Left kidney (tissue), 2 donors: Measurements from ENCODE around the gene DTNBP1. TPM values are rescaled to one million over a fixed set of nuclear protein-coding genes. Genes with fewer than 3 reads are reported as not detected.
A peak's percentile ranks its signal among the peaks of the same experiment; 100 is the strongest.

Experiments used
- DNase-seq: peaks from one replicate; pipeline ENCODE4 v3.0.0-alpha.2; 2013
- polyA plus RNA-seq: library from polyadenylated mRNA; unstranded; fragments of 120-200 nt; gene quantifications from one replicate; pipeline ENCODE4 v1.2.1, GENCODE V29; 2013; ENCODE audit not compliant: insufficient read length

Gene DTNBP1
- polyA plus RNA-seq, 1 donor = 25.3 TPM

DNA sequence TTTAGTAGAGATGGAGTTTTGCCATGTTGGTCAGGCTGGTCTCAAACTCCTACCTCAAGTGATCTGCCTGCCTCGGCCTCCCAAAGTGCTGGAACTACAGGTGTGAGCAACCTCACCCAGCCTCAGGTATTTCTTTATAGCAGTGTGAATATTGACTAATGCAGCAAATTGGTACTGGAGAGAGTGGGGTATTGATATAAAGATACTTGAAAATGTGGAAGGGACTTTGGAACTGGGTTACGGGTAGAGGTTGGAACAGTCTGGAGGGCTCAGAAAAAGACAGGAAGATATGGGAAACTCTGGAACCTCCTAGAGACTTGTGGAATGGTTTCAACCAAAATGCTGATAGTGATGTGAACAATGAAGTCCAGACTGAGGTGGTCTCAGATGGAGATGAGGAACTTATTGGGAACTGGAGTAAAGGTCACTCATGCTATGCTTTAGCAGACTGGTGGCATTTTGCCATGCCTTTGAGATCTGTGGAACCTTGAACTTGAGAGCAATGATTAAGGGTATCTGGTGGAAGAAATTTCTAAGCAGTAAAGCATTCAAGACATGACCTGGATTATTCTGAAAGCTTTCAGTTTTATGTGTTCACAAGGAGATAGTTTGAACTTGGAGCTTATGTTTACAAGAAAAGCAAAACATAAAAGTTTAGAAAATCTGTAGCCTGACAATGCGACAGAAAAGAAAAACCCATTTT is 127.2 kb downstream of the DTNBP1 start:
- no peak for DNase-seq

DNA sequence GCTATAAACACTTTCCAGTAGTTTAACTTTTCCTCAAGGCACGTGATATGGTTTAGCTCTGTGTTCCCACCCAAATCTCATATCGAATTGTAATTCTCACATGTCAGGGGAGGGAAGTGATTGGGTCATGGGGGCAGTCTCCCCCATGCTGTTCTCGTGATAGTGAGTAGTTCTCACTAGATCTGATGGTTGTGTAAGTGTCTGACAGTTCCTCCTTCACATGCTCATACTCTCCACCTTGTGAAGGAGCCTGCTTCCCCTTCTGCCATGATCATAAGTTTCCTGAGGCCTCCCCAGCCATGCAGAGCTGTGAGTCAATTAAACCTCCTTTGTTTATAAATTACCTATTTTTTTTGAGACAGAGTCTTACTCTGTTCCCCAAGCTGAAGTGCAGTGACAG is 127.9 kb downstream of the DTNBP1 start:
- no peak for DNase-seq

DNA sequence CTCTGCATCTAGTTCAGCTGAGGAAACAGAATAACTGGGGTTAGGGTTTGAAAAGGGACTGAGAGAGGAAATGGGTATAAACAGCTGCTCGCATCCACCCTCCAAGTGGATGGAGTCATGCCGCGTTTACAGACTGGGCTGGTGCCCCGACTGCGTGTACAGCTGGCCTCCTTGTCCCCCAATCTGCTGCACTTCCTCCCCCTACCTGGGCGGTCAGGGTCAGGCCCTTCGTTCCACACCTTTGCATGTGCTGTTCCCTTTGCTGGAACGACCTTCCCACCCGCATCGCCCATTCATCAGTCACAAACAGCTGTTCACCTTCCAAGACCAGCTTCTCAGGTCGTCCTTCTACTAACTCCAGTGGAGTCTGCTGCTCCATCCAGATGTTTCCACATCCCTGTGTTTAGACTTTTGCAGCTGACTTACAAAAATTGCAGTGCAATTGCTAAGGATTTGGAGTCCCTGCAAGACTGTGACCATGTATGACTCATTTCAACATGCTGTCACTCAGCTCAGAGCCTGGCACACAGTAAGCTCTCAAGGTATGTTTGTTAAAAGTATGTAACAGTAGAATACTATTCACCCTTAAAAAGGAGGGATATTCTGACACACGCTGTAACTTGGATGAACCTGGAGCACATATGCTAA is 129.3 kb downstream of the DTNBP1 start:
- DNase-seq = no peak

DNA sequence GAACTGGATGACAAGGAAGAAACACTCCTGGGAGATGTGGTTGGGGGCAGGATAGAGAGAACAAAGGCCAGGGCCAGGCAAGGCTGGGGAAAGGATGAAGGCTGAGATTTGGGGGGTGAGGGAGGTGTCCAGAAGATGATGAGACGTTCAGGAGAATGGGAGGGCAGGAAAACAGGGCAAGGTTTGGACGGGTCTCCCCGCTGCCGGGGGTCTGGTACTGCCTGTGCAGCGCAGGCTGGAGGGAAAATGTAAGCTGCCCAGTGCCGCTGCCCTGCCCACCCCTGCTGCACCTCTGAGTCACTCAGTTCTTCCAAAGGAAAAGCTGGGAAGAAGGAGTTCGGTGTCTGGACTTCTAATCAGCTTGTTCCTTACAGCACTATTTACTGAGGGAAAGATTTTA is 130.9 kb downstream of the DTNBP1 start:
- DNase-seq = no peak

DNA sequence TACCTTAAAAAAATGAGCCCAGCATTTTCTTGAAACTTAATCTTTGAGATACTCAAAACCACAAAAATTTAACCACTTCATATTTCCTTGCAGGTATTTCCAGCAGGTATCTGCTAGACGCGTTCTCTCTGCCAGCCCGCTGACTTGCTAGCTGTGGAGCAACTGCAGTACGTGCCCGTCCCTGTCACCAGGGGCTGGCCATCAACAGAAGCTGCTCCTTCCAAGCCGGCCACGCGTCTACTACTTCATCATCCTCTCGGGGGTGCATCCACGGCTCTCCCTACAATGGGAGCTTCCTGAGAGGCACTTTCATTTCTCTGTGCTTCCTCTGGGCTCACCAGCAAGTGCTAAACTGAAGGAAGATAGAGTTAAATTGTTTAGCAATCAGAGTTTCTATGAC is 132.4 kb downstream of the DTNBP1 start:
- DNase-seq = no peak

DNA sequence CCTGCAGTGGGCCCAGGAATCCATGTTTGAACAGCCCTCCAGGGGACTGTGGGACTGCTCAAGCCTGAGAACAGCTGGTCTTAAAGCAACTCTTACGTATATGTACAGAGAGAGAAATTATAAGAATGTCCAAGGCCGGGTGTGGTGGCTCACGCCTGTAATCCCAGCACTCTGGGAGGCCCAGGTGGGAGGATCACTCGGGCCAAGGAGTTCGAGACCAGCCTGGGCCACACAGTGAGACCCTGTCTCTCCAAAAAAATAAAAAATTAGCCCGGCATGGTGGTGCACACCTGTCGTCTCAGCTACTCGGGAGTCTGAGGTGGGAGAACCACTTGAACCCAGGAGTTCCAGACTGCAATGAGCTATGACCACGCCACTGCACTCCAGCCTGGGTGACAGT is 134.0 kb downstream of the DTNBP1 start:
- no peak for DNase-seq

DNA sequence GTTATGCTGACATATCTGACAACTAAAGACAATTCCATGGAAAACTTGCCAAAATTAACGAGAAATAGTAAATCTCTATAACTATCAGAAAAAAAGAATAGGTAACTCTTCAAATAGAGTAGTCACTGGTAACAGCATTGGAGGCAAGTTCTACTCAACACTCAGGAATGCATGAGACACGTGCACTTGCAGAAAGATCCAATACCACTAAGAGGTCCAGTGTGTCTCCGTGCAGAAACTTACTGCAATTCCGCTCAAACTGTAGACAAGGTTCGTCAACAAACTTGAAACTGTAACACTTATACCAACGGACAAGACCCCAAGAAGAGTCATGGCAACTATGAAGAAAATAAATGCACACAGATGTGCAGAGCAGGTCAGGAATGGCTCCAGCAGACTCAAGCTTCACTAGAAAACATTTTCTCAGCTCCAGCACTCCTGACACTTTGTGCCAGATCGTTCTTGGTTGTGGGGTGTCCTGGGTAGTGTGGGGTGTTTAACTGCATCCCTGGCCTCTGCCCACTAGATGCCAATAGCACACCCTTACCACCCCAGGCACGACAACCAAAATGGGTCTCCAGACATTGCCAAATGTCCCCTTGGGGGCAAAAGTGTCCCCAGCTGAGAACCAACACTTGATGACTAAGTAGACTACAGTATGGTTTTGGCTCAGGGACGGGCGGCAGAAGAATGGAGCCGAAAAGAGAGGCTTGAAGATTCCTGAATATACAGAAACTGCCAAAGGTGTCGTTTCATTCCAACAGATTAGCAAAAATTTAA is 134.8 kb downstream of the DTNBP1 start:
- no peak for DNase-seq

DNA sequence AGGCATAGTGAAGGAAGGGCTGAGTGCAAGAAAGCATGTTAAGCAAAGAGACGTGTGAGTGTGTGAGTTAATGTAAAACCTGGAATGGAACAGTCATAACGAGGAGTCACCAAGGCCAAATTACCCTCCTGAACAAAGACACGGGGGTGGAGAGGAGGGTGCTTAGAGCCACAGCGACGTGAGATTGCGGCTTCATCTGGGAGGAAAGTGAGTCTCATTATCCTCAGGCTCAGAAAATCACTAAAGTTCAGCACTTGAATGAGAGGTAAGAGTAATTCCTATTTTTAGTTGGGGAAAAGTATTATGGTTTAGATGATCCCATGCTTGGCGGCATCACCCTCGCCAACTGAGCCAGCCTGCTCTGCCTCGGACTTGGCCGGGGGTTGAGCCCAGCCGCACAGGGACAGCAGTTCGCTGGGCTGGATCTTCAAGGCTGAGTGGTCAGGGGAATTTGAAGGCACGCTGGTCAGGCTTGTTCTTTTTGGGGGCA is 136.6 kb downstream of the DTNBP1 start:
- peak; percentile 37 for DNase-seq

DNA sequence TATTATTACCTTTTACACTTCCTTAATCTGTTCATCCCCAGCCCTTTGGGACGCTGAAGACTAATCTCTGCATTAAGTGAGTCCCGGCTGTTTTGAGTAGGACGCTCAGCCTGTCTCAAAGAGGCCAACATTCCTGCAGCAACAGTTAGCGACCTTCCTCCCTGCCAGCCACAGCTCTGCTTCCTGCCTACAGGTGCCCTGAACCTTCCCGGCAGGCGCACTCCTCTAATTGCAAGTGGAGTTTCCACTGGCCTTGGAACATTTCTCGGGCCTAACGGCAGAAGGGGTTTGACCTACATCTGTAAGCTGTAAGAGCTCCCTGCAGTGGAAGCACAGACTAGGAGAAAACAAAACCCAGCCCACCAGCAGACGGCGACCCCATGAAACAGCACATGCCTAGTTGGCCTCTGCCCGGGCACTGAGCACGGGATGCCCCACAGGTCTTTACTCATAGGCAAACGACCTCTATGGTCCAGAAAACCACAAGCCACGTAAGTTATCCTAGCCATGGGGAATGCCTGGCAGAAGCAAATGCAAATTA is 137.9 kb downstream of the DTNBP1 start:
- DNase-seq = no peak

DNA sequence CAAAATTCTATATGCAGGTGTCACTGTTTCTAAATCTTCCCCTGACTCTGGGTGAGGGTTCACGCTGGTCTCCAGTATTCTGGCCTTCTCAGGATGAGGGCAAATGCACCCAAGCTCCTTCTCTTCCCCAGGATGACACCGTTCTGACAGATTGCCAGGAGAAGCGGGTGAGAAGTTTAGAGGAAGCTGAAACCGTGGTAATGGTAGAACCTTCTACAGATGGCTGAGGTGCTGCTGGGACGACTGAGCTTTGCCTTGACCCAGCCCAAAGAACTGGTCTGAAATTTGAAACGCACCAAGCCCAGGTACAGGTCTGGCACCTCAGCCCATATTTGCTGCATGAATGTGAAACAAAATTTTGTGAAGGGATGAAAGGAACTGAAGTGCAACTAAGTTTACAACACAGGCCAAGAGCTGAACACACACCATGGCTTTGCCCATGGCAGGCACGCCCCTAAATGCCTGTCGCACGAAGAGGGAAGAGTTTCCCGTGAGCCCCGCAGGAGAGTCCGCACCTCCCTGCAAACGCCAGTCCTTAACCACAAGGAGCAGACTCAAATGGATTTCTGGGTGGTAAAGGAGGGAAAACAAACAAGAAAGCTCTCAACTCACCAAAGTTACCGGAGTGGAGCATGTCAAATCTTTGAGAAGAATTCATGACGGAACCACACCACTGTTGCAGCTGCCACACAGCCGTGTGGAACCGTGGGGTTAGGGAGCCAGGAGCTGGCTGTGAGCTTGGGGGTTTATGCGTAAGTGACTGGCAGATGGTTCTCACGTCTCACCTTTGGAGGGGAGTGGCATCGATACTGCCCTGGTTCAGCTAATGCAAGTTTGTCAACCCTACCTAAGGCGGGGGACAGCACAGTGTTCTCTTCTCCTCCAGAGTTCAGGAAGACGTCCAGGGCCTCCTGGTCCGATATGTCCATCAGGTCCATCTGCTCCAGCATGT is 138.9 kb downstream of the DTNBP1 start:
- no peak for DNase-seq

DNA sequence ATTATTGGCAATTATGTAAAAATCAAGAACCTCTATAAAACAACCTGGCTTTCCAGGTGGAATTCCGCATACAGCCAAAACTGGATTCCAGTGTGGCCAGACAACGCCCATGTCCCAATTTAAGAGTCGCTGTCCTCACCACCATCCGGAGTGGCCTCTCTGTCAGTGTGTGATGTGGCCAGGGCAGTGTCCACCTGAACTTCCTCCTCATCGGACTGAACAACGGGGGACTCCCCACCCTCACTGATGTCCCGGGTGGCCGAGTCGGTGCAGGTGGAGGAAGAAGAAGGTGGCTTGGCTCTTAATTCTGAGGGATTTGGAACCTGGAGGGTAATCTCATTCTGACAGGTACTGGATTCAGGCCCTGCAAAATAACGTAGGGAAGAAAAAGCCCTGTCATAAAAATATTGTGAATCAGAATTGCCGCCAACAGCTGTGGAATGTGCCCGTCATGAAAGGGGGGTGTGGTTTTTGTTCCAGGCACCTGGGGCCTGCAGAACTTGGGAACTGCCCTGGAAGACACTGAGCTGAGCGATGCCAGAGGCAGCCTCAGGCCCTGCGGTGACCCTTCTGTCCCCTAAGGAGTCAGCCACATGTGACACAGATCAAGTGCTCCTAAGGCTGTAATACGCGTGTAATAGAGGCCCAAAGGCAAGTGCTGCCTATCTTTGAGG is 139.8 kb downstream of the DTNBP1 start:
- no peak for DNase-seq

DNA sequence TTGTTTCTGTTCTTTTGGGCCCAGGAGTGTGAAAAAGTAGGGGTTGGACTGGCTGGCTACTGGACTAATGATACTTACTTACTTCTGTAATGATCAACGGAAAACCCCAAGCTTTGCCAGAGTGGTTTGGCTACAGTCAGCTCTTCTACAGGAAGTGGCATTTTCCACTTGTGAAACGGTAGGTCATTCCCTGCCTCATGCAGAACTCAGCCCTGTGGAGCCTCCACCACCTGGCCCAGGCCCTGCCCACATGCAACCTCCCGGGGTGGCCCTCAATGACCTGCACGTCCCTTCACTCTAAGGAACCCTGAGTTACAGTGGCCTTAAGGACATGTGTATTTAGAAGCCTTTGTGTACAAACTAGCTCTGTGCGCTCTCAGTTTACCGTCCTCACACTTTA is 140.4 kb downstream of the DTNBP1 start:
- no peak for DNase-seq

DNA sequence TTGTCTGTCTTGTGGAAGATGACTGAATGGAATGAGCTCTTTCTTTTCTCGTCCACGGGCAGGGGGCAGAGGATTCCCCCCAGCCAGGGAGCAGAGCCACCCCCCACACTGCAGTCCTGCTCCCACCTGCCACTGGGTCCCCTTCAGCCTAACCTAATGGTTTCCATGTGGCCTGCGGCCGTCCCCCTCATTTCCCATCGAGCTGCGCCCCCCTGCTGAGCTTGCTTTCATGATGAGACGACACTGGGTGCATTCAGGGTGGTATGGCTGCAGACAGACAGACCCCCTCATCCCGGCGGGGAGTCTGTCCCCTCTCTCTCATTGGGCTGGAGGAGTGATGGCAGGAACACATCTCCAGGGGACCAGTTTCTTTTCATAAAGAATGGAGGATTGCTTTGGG is 140.8 kb downstream of the DTNBP1 start:
- DNase-seq = no peak

DNA sequence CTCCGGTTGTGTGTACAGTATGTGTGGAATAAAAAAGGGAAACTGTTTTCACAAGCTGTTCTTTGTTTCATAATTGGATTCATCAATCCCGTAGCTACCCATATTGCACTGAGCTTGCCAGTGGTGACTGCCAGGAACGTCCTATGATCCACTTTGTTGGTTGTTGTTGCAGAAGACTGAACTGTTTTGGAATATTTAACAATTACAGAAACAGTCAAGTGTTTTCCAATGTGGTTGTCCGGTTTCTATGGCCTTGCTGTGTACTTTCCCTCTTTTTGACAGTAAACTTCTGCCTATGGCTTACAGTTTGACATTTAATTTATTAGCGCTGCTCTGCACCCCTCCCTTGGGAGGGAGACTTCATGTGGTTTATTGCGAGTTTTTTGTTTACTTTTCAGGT is 141.2 kb downstream of the DTNBP1 start:
- no peak for DNase-seq

DNA sequence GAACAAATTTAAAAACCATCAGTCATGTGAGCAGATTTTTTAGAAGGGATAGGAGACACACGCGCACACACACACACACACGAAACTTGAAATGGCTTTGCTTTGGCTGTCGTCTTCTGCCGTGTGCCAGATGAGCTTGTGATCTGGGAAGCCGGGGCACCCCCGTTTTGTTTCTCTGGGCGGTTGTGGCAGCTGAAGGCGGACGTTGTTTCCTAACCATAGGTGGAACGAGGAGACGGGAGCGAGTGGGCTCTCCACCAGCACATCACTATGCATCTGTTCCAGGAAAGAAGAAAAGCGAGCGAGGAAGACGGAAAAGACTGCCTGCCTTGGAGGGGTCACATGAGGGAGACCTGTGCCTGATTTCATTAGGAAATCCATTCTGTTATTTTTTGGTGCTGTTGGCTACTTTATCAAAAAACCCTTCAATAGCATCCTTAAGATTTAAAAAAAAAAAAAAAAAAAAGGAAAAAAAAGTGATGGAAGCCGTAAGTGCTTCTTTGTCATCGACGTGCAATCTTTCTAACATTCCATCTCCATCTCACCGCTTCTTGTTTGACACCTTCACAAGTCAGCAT is 142.1 kb downstream of the DTNBP1 start:
- no peak for DNase-seq

DNA sequence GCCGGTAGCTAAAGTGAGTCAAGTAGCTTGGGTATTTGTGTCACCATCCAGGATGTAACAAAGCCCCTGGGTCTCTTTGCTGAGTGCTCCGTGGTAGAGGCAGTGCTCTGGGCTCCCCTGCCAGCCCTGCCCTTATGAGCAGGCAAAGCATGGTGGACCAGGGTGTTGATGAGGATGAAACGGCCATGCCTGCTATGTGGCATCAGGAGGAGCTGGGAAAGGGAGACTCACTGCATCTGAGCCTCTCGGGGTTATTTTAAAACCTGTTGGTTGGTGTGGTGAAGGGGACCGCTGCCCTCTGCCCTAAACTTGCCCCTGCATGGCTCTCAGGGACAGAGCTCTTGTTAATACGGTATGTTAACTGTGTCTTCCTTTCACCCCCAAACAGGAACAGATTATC is 143.1 kb downstream of the DTNBP1 start:
- no peak for DNase-seq

DNA sequence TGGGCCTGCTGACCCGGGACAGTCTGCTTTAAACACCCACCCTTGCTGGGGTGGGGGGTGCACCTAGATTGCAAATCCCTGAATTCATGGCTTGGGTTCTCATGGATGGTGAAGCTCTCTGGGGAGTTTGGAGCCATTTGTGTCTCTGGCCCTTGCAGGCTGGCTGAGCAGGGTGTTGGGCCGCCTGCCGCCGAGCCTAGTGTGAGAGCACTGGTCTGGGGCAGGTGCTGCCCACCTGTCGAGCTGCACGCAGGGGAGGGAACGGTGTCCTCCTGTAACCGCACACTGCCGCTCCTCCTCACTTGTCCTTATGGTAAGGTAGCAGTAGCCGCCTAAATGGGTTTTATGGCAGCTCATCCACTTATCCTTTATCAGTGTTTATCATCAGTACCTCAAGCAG is 143.9 kb downstream of the DTNBP1 start:
- DNase-seq = no peak

DNA sequence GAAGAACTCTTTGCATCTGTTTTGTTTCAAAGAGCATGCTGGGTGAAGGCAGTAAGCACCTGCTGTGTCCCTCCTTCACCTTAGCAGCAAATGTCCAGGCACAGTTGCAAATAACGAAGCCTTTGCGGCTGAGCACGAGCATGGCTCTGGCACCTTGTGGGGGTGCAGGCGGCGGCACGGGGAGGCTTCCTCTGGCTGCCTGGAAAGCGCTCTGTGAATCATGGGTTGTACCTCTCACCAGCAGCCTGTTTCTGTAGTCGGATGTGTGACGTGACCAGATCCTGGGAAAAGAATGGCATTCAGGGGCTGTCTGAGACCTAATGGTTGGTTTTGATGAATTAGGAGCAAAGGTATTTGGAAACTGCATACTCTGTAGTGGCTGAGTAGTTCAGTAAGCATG is 144.8 kb downstream of the DTNBP1 start:
- no peak for DNase-seq

DNA sequence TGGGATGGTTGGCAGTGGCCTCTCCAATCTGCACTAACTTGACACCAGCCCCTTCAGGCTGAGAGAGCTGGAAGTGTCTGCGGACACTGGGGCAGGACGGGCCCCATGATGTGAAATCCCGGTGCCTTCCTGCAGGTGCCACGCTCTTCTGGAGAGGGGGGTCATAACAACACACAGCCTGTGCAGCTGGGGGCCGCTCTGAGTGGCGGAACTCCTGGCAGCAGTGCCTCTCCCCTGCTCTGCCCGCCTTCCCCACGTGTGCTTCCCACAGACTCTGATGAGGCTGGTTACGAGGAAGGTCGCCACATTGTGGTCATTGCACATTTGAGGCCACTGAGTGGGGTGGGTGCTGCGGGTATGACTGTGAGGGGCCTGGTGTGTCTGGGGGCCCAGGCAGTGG is 145.2 kb downstream of the DTNBP1 start:
- no peak for DNase-seq

DNA sequence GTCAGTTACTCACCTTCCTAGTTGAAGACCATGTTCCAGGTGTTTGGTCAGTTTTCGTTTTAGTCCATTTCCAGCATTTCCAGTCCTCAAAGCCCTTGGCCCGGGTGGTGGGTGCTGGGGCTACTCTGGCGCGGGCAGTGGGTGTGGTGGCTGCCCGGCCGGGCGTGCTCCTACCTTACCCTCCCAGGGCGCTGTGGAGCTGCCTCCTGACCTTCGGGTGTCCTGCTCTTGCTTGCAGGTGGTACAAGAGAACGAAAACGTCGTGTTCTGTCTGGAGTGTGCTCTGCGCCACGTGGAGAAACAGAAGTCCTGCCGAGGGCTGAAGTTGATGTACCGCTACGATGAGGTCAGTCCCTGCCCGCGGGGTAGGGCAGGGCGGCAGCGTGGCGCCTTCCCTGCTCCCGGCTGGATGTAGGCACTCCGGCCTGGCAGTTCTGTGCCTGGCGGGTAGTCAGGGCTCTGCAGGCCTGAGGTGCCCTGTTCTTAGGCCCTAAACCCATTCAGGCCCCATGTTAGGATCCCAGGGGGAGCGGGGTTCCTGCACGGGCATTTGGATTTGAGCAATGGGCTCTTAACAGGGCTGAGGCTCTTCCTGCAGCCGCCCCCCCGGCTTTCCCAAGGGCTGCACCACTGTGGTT is 145.8 kb downstream of the DTNBP1 start:
- no peak for DNase-seq
